B cell (primary cell): Measurements from ENCODE around the gene DUSP23. TPM values are rescaled to one million over a fixed set of nuclear protein-coding genes. Genes with fewer than 3 reads are reported as not detected.

ENCODE experiments used
- ATAC-seq: fragments of 200-7000 bp; cut with Tn5 transposase; one replicate; pipeline ENCODE4 v1.10.0; 2021; ENCODE audit warnings: low read depth, mild to moderate bottlenecking, moderate number of reproducible peaks, moderate library complexity
- CTCF ChIA-PET: fragments of 350-600 bp; sonication (Branson Sonifier 250); formaldehyde crosslinking; loops from one replicate; lab custom pipeline; 2021; ENCODE audit warnings: antibody characterized with exemption, inconsistent platforms; lab: Charles Lee
- POLR2A ChIA-PET: fragments of 350-600 bp; sonication (Branson Sonifier 250); formaldehyde crosslinking; loops from one replicate; lab custom pipeline; 2021; ENCODE audit warnings: antibody characterized with exemption; lab: Charles Lee
- DNase-seq: peaks from one replicate; pipeline ENCODE4 v3.0.0; 2013
- H2AFZ ChIP-seq: 2 replicates; pipeline ENCODE4 v1.6.1; 2012; ENCODE audit warnings: mild to moderate bottlenecking, low read depth, low read length; ENCODE audit not compliant: insufficient read depth, poor library complexity, severe bottlenecking
- H3K27ac ChIP-seq, 2 donors: 1 replicate in 1 of 2; 2 replicates in 1 of 2; pipeline ENCODE4 v1.5.1; 2012 to 2013; ENCODE audit warnings: low read length in 2 of 2, mild to moderate bottlenecking in 2 of 2, moderate library complexity in 1 of 2
- H3K27me3 ChIP-seq, 4 experiments: fragments of 200-600 bp in 1 of 4; sonication (generic) in 1 of 4; replicated peaks in 1 of 4; 1 replicate in 2 of 4; 2 replicates in 2 of 4; pipeline versions ENCODE4 v1.6.1 to v1.7.0; 2013 to 2016; ENCODE audit warnings: low read length in 3 of 4, mild to moderate bottlenecking in 2 of 4, mixed read lengths in 1 of 4, moderate library complexity in 1 of 4; ENCODE audit not compliant: insufficient read depth in 4 of 4, control insufficient read depth in 3 of 4; ENCODE audit errors: control extremely low read depth in 1 of 4
- H3K36me3 ChIP-seq, 2 experiments: replicated peaks in 1 of 2; 1 replicate in 1 of 2; 2 replicates in 1 of 2; pipeline versions ENCODE4 v1.6.1 to v1.7.1; 2013; ENCODE audit warnings: low read length in 1 of 2; ENCODE audit not compliant: insufficient read depth in 2 of 2, control insufficient read depth in 1 of 2; ENCODE audit errors: control extremely low read depth in 1 of 2, extremely low read depth in 1 of 2
- H3K4me1 ChIP-seq, 2 donors: fragments of 200-600 bp in 1 of 2; sonication (generic) in 1 of 2; 1 replicate in 1 of 2; 2 replicates in 1 of 2; pipeline versions ENCODE4 v1.5.1 to v1.6.1; 2013 to 2017; ENCODE audit warnings: low read length in 2 of 2; ENCODE audit not compliant: control insufficient read depth in 2 of 2, insufficient read depth in 2 of 2
- H3K4me2 ChIP-seq: replicated peaks from 2 replicates; pipeline ENCODE3; 2012; ENCODE audit warnings: mild to moderate bottlenecking, low read depth, low read length; ENCODE audit not compliant: poor library complexity, severe bottlenecking
- H3K4me3 ChIP-seq, 5 experiments: fragments of 200-600 bp in 1 of 5; sonication (generic) in 1 of 5; 1 replicate in 3 of 5; 2 replicates in 2 of 5; pipeline versions ENCODE4 v1.5.1 to v1.7.0; 2011 to 2016; ENCODE audit warnings: low read length in 4 of 5, mild to moderate bottlenecking in 4 of 5, low read depth in 2 of 5, control low read depth in 1 of 5, moderate library complexity in 1 of 5; ENCODE audit not compliant: insufficient read depth in 1 of 5; ENCODE audit errors: control extremely low read depth in 1 of 5, extremely low read depth in 1 of 5
- H3K79me2 ChIP-seq: fragments of 200-600 bp; sonication (generic); one replicate; pipeline ENCODE4 v1.6.0; 2016; ENCODE audit warnings: low read length; ENCODE audit not compliant: control insufficient read depth, insufficient read depth
- H3K9ac ChIP-seq: fragments of 200-600 bp; sonication (generic); 2 replicates; pipeline ENCODE4 v1.6.1; 2017; ENCODE audit warnings: mild to moderate bottlenecking, low read length, moderate library complexity
- H3K9me3 ChIP-seq, 3 donors: one replicate each; pipeline versions ENCODE4 v1.6.1 to v1.7.1; 2013; ENCODE audit warnings: low read length in 2 of 3; ENCODE audit not compliant: control insufficient read depth in 2 of 3, insufficient read depth in 1 of 3; ENCODE audit errors: control extremely low read depth in 1 of 3
- H4K20me1 ChIP-seq: 2 replicates; pipeline ENCODE4 v1.6.0; 2012; ENCODE audit warnings: mild to moderate bottlenecking, low read length; ENCODE audit not compliant: insufficient read depth, control insufficient read depth, poor library complexity, severe bottlenecking
- H3K27ac Mint-ChIP-seq: one replicate; pipeline ENCODE4 v1.8.0; 2021; ENCODE audit warnings: mixed read lengths
- H3K27me3 Mint-ChIP-seq: one replicate; pipeline ENCODE4 v1.8.0; 2021; ENCODE audit warnings: mixed read lengths
- H3K4me1 Mint-ChIP-seq: one replicate; pipeline ENCODE4 v1.8.0; 2021; ENCODE audit warnings: mixed read lengths
- H3K4me3 Mint-ChIP-seq: one replicate; pipeline ENCODE4 v1.8.0; 2021; ENCODE audit warnings: mixed read lengths
- H3K9me3 Mint-ChIP-seq: one replicate; pipeline ENCODE4 v1.8.0; 2022; ENCODE audit warnings: mixed read lengths; ENCODE audit not compliant: insufficient read depth
- CTCF ChIP-seq: fragments of 200-600 bp; IDR thresholded peaks from one replicate; pipeline ENCODE4 v1.8.0; 2022; ENCODE audit warnings: antibody characterized with exemption, mild to moderate bottlenecking
- EZH2 ChIP-seq: IDR thresholded peaks from 2 replicates; pipeline ENCODE4 v1.6.1; 2012; ENCODE audit warnings: borderline replicate concordance, low read depth, mild to moderate bottlenecking, moderate library complexity, low read length; ENCODE audit not compliant: insufficient read depth, poor library complexity, severe bottlenecking
- WGBS: methylation state at CpG from one replicate; pipeline ENCODE4 v1.1.5; 2013; ENCODE audit warnings: missing lambda C conversion rate; ENCODE audit not compliant: insufficient coverage; 5-methylcytosine and 5-hydroxymethylcytosine counted together
- intact Hi-C: fragments of 100-400 bp; cut with micrococcal nuclease; formaldehyde crosslinking; loops from one replicate; pipeline ENCODE4 v1.10.0; 2022
- polyA plus RNA-seq: library from polyadenylated mRNA; depleted of rRNA; stranded (reverse); fragments of >200 nt; gene quantifications from 2 replicates; pipeline ENCODE4 v1.2.3, GENCODE V29; 2012
- total RNA-seq, 2 donors: library from RNA; stranded (reverse); fragments of 120-200 nt in 1 of 2; gene quantifications; 1 replicate in 1 of 2; 2 replicates in 1 of 2; pipeline versions ENCODE4 v1.2.3 to v1.2.4, GENCODE V29; 2013 to 2022

The DUSP23 gene
- total and polyA plus RNA-seq, 2 donors (not counting 1 experiment from before 2014, with no cell fraction given): 9.6 to 15.8 TPM

- H4K20me1 ChIP-seq: no peaks in the 10 kb centered on the region
- peaks cover 13 to 15% of the 10 kb centered on the region in 2 donors for H3K4me1 ChIP-seq
- H3K9me3 ChIP-seq: no peaks in the 10 kb centered on the region
- H2AFZ ChIP-seq: no peak overlapping the region
- no peaks in the 10 kb centered on the region for H3K79me2 ChIP-seq
- peaks cover 0 to 7% (median under 1%) of the 10 kb centered on the region in 4 experiments for H3K27me3 ChIP-seq
- H3K27ac Mint-ChIP-seq: no peak overlapping the region
- no peak overlapping the region for H3K9ac ChIP-seq
- CTCF ChIA-PET: interaction anchor here (1.0 to 1.6 kb wide), 2 partner anchors 18 to 229 kb away, joined by 3 to 6 read pairs; no protein-coding TSS in a partner anchor
- POLR2A ChIA-PET: no interaction called here
- H3K9me3 Mint-ChIP-seq: no peaks in the 10 kb centered on the region
- intact Hi-C loops: no loop called here
- no peak overlapping the region for H3K27ac ChIP-seq
- ATAC-seq: no peak
- peak overlapping the region; percentile 8 for H3K4me3 Mint-ChIP-seq
- peaks cover 15% of the 10 kb centered on the region for H3K27me3 Mint-ChIP-seq
- TF ChIP-seq EZH2: no peak
- no peak for TF ChIP-seq CTCF
- no peak overlapping the region for H3K4me3 ChIP-seq
- 80% methylated on average over 2 of the region's 4 CpGs for WGBS
- peaks cover 9% of the 10 kb centered on the region for H3K4me1 Mint-ChIP-seq
- H3K4me2 ChIP-seq: no peak overlapping the region
- no peaks in the 10 kb centered on the region for H3K36me3 ChIP-seq
- DNase-seq: no peak
Observed at GRCh38 chr1:159778266-159778665, 2.5 kb upstream of the DUSP23 start.

- Histone ChIP-seq H4K20me1 (no peaks in the 10 kb centered on the region), H3K9ac (no peak overlapping the region), H3K9me3 (no peaks in the 10 kb centered on the region), H3K36me3 (no peaks in the 10 kb centered on the region), H3K4me1 (peaks cover 13 to 15% of the 10 kb centered on the region in 2 donors), H3K4me3 (no peak overlapping the region), H2AFZ (no peak overlapping the region), H3K27me3 (peaks cover 0 to 7% (median 0%) of the 10 kb centered on the region in 4 experiments), H3K4me2 (no peak overlapping the region), H3K79me2 (no peaks in the 10 kb centered on the region), H3K27ac (no peak overlapping the region)
- Mint-ChIP-seq H3K27me3 (peaks cover 7% of the 10 kb centered on the region), H3K4me1 (peaks cover 9% of the 10 kb centered on the region), H3K9me3 (no peaks in the 10 kb centered on the region), H3K4me3 (peak overlapping the region; percentile 92), H3K27ac (no peak overlapping the region)
- intact Hi-C loops: no loop called here
- ATAC-seq (no peak), DNase-seq (no peak)
- POLR2A ChIA-PET: no interaction called here
- WGBS: no CpG with 5 or more reads among the region's 2 CpGs
- TF ChIP-seq CTCF: no peak
- no peak for TF ChIP-seq EZH2
- CTCF ChIA-PET: interaction anchor here (0.7 to 1.3 kb wide), 2 partner anchors 20 to 176 kb away, joined by 3 to 4 read pairs; no protein-coding TSS in a partner anchor
Observed at GRCh38 chr1:159779403-159779851, 1.3 kb upstream of the DUSP23 start.
